Measurements from ENCODE around the gene POLR1C. TPM values are rescaled to one million over a fixed set of nuclear protein-coding genes. Genes with fewer than 3 reads are reported as not detected.

Gene POLR1C
- total RNA-seq, 1 experiment from 2014 or later = 84.6 TPM

DNA sequence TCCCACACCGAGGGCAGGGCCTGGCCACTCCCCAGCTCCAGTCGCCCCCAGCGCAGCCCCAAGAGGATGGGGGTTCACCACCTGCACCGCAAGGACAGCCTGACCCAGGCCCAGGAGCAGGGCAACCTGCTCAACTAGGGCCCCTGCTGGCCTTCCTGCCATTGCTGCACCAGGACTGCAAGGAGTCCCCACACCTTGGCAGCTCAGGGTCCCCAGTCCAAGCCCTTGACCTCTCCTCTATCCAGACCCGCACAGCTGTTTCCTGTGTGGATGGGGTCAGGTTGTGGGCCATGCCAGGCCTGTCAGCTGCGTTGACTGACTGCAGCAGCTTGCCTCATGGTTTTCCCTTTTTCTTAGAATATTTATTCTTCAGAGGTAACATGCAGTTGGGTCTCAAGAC, 11.2 kb upstream of the POLR1C start:
- BruUV-seq (replicated peaks) = no TSS peak
- Histone ChIP-seq H3K9me3 (ENCODE audit: control insufficient read depth in 1 of 2, insufficient read depth in 1 of 2, low read depth in 1 of 2, low read length in 2 of 2) (no peaks in the 10 kb centered on the region), H3K27ac (ENCODE audit: low read depth, low read length) (no peak overlapping the region), H2AFZ (ENCODE audit: low read depth, low read length, poor library complexity, severe bottlenecking) (no peak overlapping the region), H3K4me3 (replicated peaks in 1 of 2; ENCODE audit: low read depth in 1 of 2, low read length in 2 of 2) (no peak overlapping the region), H3K9ac (ENCODE audit: low read length) (no peak overlapping the region), H3K9me2 (ENCODE audit: insufficient read depth) (no peaks in the 10 kb centered on the region), H3K27me3 (ENCODE audit: insufficient read depth, low read length) (no peaks in the 10 kb centered on the region), H3K4me1 (ENCODE audit: control insufficient read depth in 1 of 2, insufficient read depth in 2 of 2, low read length in 2 of 2) (peaks cover 10 to 21% of the 10 kb centered on the region in 2 experiments; a peak in 3 of 4 replicates), H3K4me2 (ENCODE audit: low read length) (no peak overlapping the region), H3K36me3 (ENCODE audit: control insufficient read depth in 1 of 2, insufficient read depth in 2 of 2, low read length in 2 of 2) (peaks cover 7 to 18% of the 10 kb centered on the region in 2 experiments; a peak in 2 of 4 replicates), H3K79me2 (ENCODE audit: insufficient read depth, low read length) (no peaks in the 10 kb centered on the region), H4K20me1 (ENCODE audit: insufficient read depth) (no peaks in the 10 kb centered on the region)
- POLR2A ChIA-PET = no interaction called here
- TF ChIP-seq, protein P1, sequence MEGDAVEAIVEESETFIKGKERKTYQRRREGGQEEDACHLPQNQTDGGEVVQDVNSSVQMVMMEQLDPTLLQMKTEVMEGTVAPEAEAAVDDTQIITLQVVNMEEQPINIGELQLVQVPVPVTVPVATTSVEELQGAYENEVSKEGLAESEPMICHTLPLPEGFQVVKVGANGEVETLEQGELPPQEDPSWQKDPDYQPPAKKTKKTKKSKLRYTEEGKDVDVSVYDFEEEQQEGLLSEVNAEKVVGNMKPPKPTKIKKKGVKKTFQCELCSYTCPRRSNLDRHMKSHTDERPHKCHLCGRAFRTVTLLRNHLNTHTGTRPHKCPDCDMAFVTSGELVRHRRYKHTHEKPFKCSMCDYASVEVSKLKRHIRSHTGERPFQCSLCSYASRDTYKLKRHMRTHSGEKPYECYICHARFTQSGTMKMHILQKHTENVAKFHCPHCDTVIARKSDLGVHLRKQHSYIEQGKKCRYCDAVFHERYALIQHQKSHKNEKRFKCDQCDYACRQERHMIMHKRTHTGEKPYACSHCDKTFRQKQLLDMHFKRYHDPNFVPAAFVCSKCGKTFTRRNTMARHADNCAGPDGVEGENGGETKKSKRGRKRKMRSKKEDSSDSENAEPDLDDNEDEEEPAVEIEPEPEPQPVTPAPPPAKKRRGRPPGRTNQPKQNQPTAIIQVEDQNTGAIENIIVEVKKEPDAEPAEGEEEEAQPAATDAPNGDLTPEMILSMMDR (IDR thresholded peaks at IDR 0.05 in 2 of 3, conservative IDR thresholded peaks at IDR 0.05 in 1 of 3; ENCODE audit: borderline replicate concordance in 1 of 3, insufficient read depth in 1 of 3, low read depth in 2 of 3, low read length in 2 of 3) = no peak
- no peak for TF ChIP-seq RAD21 (IDR thresholded peaks at IDR 0.05; ENCODE audit: low read depth)
- no peak for TF ChIP-seq CEBPB (IDR thresholded peaks at IDR 0.05; ENCODE audit: low read depth)
- TF ChIP-seq EZH2phosphoT487 (IDR thresholded peaks at IDR 0.05; ENCODE audit: borderline replicate concordance) = no peak
- no peak for TF ChIP-seq YY1 (IDR thresholded peaks at IDR 0.05; ENCODE audit: extremely low read depth, insufficient replicate concordance, low read depth, low read length)
- TF ChIP-seq TCF7L2 (IDR thresholded peaks at IDR 0.05; ENCODE audit: borderline replicate concordance, extremely low read depth, insufficient read depth, insufficient read length) = no peak
- TF ChIP-seq ELF1 (IDR thresholded peaks at IDR 0.05; ENCODE audit: borderline replicate concordance, low read depth) = no peak
- intact Hi-C loops (cut with micrococcal nuclease) = loop anchor here (1.0 to 10.0 kb wide), 4 partner anchors 51 to 277 kb away; partner anchors contain the start of genes DLK2, DNPH1 and ZNF318
- DNase-seq (ENCODE audit: low read depth, low spot score) (no peak), ATAC-seq (no peak)
- CTCF ChIA-PET = interaction anchor here (1.9 to 3.8 kb wide), 4 partner anchors 10 to 50 kb away, joined by 7 to 31 read pairs (median 16); partner anchors contain the start of gene DLK2
- RAD21 ChIA-PET (ENCODE audit: low non-redundant PET in 1 of 2, low total read pairs in 2 of 2, uncharacterized antibody in 2 of 2, unreplicated experiment in 2 of 2) = no interaction called here

Data from HCT116 (cell line).